ENCODE measurements around the gene LAMA5. TPM values are rescaled to one million over a fixed set of nuclear protein-coding genes. Genes with fewer than 3 reads are reported as not detected.

Gene LAMA5
- total RNA-seq, result 4.4 and 4.8 TPM in 2 replicates

GRCh38 chr20:62367136-62367632 lies at the start of gene LAMA5:
TSS of gene LAMA5 (minus strand) at chr20:62367312. CDS start at chr20:62367245, 67 bp downstream.

GRCh38 chr20:62407221-62407992 lies 40.3 kb upstream of the LAMA5 start, which contains the start of gene CABLES2:
TSS of gene CABLES2 (minus strand) at chr20:62407285. CDS start at chr20:62407276, 9 bp downstream.

GRCh38 chr20:62386383-62387218 lies 19.5 kb upstream of the LAMA5 start, which contains the start of gene RPS21:
TSS of gene RPS21 (plus strand) at chr20:62387103. CDS start at chr20:62387339, 236 bp downstream.

GRCh38 chr20:62302341-62303061 lies 64.6 kb downstream of the LAMA5 start, which contains the start of gene ADRM1:
TSS of gene ADRM1 (plus strand) at chr20:62302997. CDS start at chr20:62303569, 572 bp downstream.

Other genes with a start within 250 kb of the LAMA5 start
- 35.7 and 38.2 TPM in 2 replicates for gene LSM14B, start 244.8 kb downstream of the LAMA5 start, total RNA-seq
- gene PSMA7, start 223.9 kb downstream of the LAMA5 start, total RNA-seq, result 221 and 232 TPM in 2 replicates
- gene SS18L1, start 223.5 kb downstream of the LAMA5 start, total RNA-seq, result 6.7 and 9.9 TPM in 2 replicates
- gene MTG2, start 184.3 kb downstream of the LAMA5 start, total RNA-seq, result 14.7 and 33.3 TPM in 2 replicates
- gene HRH3, start 147.0 kb downstream of the LAMA5 start, total RNA-seq, result not detected in 2 replicates
- 27.6 and 28.5 TPM in 2 replicates for gene OSBPL2, start 128.8 kb downstream of the LAMA5 start, total RNA-seq
- gene ADRM1, start 64.3 kb downstream of the LAMA5 start, total RNA-seq, result 61.3 and 62.5 TPM in 2 replicates
- 801 and 1,041 TPM in 2 replicates for gene RPS21, start 19.8 kb upstream of the LAMA5 start, total RNA-seq
- 1.6 and 2.2 TPM in 2 replicates for gene CABLES2, start 40.0 kb upstream of the LAMA5 start, total RNA-seq
- not detected in 2 replicates for gene RBBP8NL, start 60.2 kb upstream of the LAMA5 start, total RNA-seq
- gene GATA5, start 108.7 kb upstream of the LAMA5 start, total RNA-seq, result not detected in 2 replicates